Kidney (tissue), 14 donors: Measurements from ENCODE around the gene DSTN. TPM values are rescaled to one million over a fixed set of nuclear protein-coding genes. Genes with fewer than 3 reads are reported as not detected.
A peak's percentile ranks its signal among the peaks of the same experiment; 100 is the strongest.

Experiments used
- DNase-seq, 5 donors: peaks; one replicate each; pipeline ENCODE4 v3.0.0-alpha.2; 2013 to 2020
- FAIRE-seq: peaks from 2 replicates; lab custom pipeline; 2012; peaks lifted over from hg19 to GRCh38; lab: Jason Lieb, UNC
- H3K27ac ChIP-seq, 2 donors: one replicate each; pipeline ENCODE4 v1.7.0; 2013; ENCODE audit warnings: low read depth in 2 of 2, low read length in 2 of 2, inconsistent platforms in 1 of 2
- H3K27me3 ChIP-seq: one replicate; pipeline ENCODE4 v1.7.1; 2013; ENCODE audit warnings: low read length, inconsistent platforms; ENCODE audit not compliant: control insufficient read depth, insufficient read depth
- H3K36me3 ChIP-seq, 3 donors: one replicate each; pipeline versions ENCODE4 v1.7.0 to v1.7.1; 2013; ENCODE audit warnings: low read length in 3 of 3, control low read depth in 1 of 3, inconsistent platforms in 1 of 3; ENCODE audit not compliant: insufficient read depth in 3 of 3, control insufficient read depth in 2 of 3
- H3K4me1 ChIP-seq, 3 donors: one replicate each; pipeline versions ENCODE4 v1.7.0 to v1.7.1; 2013; ENCODE audit warnings: low read length in 3 of 3, inconsistent platforms in 1 of 3, low read depth in 1 of 3; ENCODE audit not compliant: control insufficient read depth in 2 of 3, insufficient read depth in 2 of 3
- H3K4me3 ChIP-seq, 3 donors: one replicate each; pipeline versions ENCODE4 v1.7.0 to v1.8.1; 2013; ENCODE audit warnings: low read length in 3 of 3, control low read depth in 1 of 3, inconsistent platforms in 1 of 3
- H3K9ac ChIP-seq, 3 donors: one replicate each; pipeline versions ENCODE4 v1.7.0 to v1.7.1; 2013; ENCODE audit warnings: low read length in 3 of 3, control low read depth in 1 of 3, inconsistent platforms in 1 of 3
- H3K9me3 ChIP-seq, 3 donors: one replicate each; pipeline versions ENCODE4 v1.7.0 to v1.7.1; 2013; ENCODE audit warnings: low read length in 3 of 3, control low read depth in 1 of 3, inconsistent platforms in 1 of 3; ENCODE audit not compliant: control insufficient read depth in 2 of 3, insufficient read depth in 1 of 3
- intact Hi-C: fragments of 100-400 bp; cut with DNase I; formaldehyde crosslinking; loops from one replicate; pipeline ENCODE4 v1.11.1; 2022
- polyA plus RNA-seq: library from polyadenylated mRNA; stranded (reverse); fragments of 350-450 nt; fragmentation: Illumina TruSeq; extraction: RNeasy Lipid Tissue Mini Kit (QIAGEN cat#74804); gene quantifications from one replicate; pipeline ENCODE4 v1.2.3, GENCODE V29; 2014; ENCODE audit warnings: low read depth, low replicate concordance; ENCODE audit not compliant: insufficient read depth
- total RNA-seq: library from RNA; stranded (reverse); fragmentation: NEBNext Ultra II Directional; extraction: Animal tissue kit (Norgen Biotek cat#: 25700); gene quantifications from one replicate; pipeline ENCODE4 v1.2.1, GENCODE V29; 2021
- TF ChIP-seq, protein P1 (sequence below): IDR thresholded peaks from 3 replicates; pipeline ENCODE4 v1.5.1; 2012; ENCODE audit warnings: mild to moderate bottlenecking, moderate library complexity, borderline replicate concordance; ENCODE audit not compliant: insufficient read depth; ENCODE audit errors: extremely low read depth
- donor health status: control.
- donor health status: control.
- donor health status: control.
- donor health status: control.
- donor health status: control.
- donor health status: DM: yes; HTN: yes; CAD: no.
- donor health status: Normal renal cell carcinoma (clear cell type).

The DSTN gene
- total and polyA plus RNA-seq, 2 donors from 2014 or later: 409 to 525 TPM

DNA sequence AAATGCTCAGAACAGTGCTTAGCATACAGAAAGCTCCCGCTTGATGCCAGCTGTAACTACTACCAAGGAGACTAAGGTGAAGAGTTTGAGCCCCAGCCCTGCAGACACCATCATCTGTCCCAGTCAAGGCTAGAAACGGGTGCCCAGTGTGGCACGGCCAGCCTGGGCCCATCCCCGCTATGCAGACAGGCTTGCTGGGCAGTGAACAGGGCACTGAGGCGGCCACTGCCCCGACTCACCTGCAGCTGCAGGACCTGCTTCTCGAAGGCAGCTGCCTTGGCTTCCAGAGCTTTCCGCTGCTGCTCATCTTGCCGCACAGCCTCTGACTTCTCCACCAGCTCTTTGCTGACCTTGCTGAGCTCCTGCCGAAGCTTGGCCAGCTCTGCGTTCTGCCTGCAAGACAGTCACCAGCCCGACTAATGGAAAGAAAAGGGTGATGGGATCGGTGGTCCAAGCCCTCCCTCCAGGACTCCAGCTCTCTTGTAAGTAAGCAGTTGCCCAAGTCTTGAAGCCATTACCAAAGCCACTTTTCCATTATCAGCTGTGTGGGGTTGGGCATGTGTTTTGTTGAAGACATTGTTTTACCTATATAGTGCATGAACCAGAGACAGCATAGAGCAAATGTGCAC, 63.5 kb downstream of the DSTN start:
- FAIRE-seq: no peak
- intact Hi-C loops: no loop called here
- H3K9ac ChIP-seq: no peak overlapping the region
- H3K4me3 ChIP-seq: no peak overlapping the region
- H3K36me3 ChIP-seq: peaks cover 2 to 63% (median 37%) of the 10 kb centered on the region in 3 donors
- peaks cover 0 to 22% (median 3%) of the 10 kb centered on the region in 3 donors for H3K4me1 ChIP-seq
- TF ChIP-seq, protein P1, sequence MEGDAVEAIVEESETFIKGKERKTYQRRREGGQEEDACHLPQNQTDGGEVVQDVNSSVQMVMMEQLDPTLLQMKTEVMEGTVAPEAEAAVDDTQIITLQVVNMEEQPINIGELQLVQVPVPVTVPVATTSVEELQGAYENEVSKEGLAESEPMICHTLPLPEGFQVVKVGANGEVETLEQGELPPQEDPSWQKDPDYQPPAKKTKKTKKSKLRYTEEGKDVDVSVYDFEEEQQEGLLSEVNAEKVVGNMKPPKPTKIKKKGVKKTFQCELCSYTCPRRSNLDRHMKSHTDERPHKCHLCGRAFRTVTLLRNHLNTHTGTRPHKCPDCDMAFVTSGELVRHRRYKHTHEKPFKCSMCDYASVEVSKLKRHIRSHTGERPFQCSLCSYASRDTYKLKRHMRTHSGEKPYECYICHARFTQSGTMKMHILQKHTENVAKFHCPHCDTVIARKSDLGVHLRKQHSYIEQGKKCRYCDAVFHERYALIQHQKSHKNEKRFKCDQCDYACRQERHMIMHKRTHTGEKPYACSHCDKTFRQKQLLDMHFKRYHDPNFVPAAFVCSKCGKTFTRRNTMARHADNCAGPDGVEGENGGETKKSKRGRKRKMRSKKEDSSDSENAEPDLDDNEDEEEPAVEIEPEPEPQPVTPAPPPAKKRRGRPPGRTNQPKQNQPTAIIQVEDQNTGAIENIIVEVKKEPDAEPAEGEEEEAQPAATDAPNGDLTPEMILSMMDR: no peak
- no peaks in the 10 kb centered on the region for H3K27me3 ChIP-seq
- no peak overlapping the region for H3K27ac ChIP-seq
- H3K9me3 ChIP-seq: no peaks in the 10 kb centered on the region
- DNase-seq: no peak

DNA sequence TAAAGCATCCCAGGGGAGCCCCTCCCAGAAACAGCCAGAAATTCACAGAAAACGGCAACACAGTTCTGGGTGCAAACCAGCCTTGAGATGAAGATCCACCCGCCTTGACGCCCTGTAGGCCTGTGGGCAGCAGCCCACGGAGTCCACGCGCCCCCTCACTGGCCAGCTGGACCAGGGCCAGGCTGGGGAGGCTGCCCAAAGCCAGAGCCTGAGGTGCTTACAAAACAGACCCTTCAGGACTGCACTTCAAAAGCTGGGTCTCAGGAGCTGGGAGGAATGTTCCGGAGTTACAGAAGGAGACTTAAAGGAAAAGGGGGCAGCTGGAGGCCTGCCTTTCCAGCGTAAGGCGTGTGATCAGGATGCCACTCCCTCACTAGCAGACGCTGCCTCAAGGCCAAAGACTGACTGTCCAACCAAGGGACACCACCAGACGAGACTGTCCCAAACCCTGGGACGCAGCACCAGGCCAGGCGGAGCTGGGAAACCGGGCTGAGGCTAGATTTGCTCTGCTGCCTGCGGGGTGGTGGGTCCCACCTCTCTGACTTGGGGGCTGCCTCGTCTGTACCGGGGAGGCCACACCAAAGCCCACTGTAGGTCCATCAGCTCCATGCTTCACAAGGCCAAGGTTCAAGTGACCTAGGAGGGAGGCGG, 64.1 kb downstream of the DSTN start:
- no peaks in the 10 kb centered on the region for H3K9me3 ChIP-seq
- DNase-seq: no peak
- no peak for FAIRE-seq
- TF ChIP-seq, protein P1: no peak
- no peak overlapping the region for H3K4me3 ChIP-seq
- no peaks in the 10 kb centered on the region for H3K27me3 ChIP-seq
- intact Hi-C loops: no loop called here
- peak overlapping the region in 1 of 2 donors; percentile 42 for H3K27ac ChIP-seq
- H3K9ac ChIP-seq: no peak overlapping the region
- H3K36me3 ChIP-seq: peaks cover 2 to 64% (median 35%) of the 10 kb centered on the region in 3 donors
- peaks cover 0 to 22% (median 3%) of the 10 kb centered on the region in 3 donors for H3K4me1 ChIP-seq

DNA sequence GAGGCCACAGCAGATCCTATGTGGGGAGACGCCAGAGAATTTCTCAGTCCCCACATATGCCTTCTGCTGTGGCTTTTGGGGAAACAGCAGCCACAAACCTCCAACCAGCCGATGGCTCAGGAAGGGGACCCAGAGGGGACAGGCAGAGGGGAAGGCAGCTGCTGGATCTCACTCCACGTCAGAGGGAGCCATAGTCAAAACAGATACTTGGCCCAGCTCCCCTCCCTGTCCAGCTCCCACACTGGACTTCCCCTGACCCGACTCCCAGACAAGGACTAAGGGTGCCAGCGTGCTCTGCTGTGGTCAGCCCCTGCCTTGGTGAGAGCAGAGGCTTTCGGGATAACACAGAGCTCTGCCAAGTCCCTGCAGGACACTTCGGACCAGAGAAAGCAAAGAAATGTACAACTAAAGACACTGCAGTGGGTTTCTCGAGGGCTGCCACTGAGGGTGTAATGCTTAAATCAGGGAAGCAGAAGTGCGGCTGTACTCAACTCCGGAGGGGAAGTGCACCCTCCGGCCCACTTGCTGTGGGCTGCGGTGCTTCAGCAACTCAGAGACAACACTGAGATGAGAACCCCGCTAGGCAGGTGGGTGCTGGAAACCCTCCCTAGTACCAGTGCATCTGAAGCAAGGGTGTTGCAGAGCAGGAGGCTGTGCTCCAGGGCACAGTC, 64.9 kb downstream of the DSTN start:
- no peak for FAIRE-seq
- intact Hi-C loops: no loop called here
- peaks cover 0 to 22% (median 3%) of the 10 kb centered on the region in 3 donors for H3K4me1 ChIP-seq
- H3K4me3 ChIP-seq: no peak overlapping the region
- H3K36me3 ChIP-seq: peaks cover 2 to 64% (median 35%) of the 10 kb centered on the region in 3 donors
- H3K27me3 ChIP-seq: no peaks in the 10 kb centered on the region
- no peaks in the 10 kb centered on the region for H3K9me3 ChIP-seq
- no peak overlapping the region for H3K9ac ChIP-seq
- TF ChIP-seq, protein P1: no peak
- peak in 2 of 5 donors; percentile 74 to 92 for DNase-seq
- H3K27ac ChIP-seq: peak overlapping the region in 1 of 2 donors; percentile 42
